T-helper 2 cell (primary cell): ENCODE measurements around the gene TBX21.

Source experiments
- DNase-seq, 5 experiments: peaks; one replicate each; pipeline versions ENCODE4 v3.0.0 to v3.0.0-alpha.2; 2012 to 2022

The TBX21 gene

GRCh38 chr17:47713980-47714700, 18.9 kb upstream of the TBX21 start:
- DNase-seq: no peak

- no peak for DNase-seq
Observed at GRCh38 chr17:47714773-47715396, 18.2 kb upstream of the TBX21 start.

- DNase-seq: no peak
Observed at GRCh38 chr17:47715669-47716325, 17.2 kb upstream of the TBX21 start.

- DNase-seq: no peak
Observed at GRCh38 chr17:47716375-47716774, 16.7 kb upstream of the TBX21 start.

- peak in 1 of 5 experiments; percentile 43 for DNase-seq
Observed at GRCh38 chr17:47717261-47717697, 15.8 kb upstream of the TBX21 start.

- no peak for DNase-seq
Observed at GRCh38 chr17:47717979-47718621, 14.9 kb upstream of the TBX21 start.

GRCh38 chr17:47718634-47719405, 14.2 kb upstream of the TBX21 start:
- DNase-seq: no peak

GRCh38 chr17:47719411-47720152, 13.5 kb upstream of the TBX21 start:
- DNase-seq: peak in 2 of 5 experiments; percentile 51 to 84

- no peak for DNase-seq
Observed at GRCh38 chr17:47720196-47720595, 12.8 kb upstream of the TBX21 start.

- DNase-seq: peak in 3 of 5 experiments; percentile 23 to 94 (median 89)
Observed at GRCh38 chr17:47720754-47721533, 12.1 kb upstream of the TBX21 start.

- no peak for DNase-seq
Observed at GRCh38 chr17:47721725-47722124, 11.3 kb upstream of the TBX21 start.

GRCh38 chr17:47724705-47725104, 8.3 kb upstream of the TBX21 start:
- DNase-seq: no peak

- DNase-seq: no peak
Observed at GRCh38 chr17:47725446-47726111, 7.5 kb upstream of the TBX21 start.

- DNase-seq: no peak
Observed at GRCh38 chr17:47726796-47727703, 6.0 kb upstream of the TBX21 start.

- no peak for DNase-seq
Observed at GRCh38 chr17:47727704-47728036, 5.4 kb upstream of the TBX21 start.

- no peak for DNase-seq
Observed at GRCh38 chr17:47728214-47728877, 4.7 kb upstream of the TBX21 start.

GRCh38 chr17:47729476-47729875, 3.6 kb upstream of the TBX21 start:
- no peak for DNase-seq

GRCh38 chr17:47730681-47731080, 2.4 kb upstream of the TBX21 start:
- no peak for DNase-seq

GRCh38 chr17:47731396-47731795, 1.6 kb upstream of the TBX21 start:
- no peak for DNase-seq
